Pancreas (tissue), 10 donors: Measurements from ENCODE around the gene SAMD11. TPM values are rescaled to one million over a fixed set of nuclear protein-coding genes. Genes with fewer than 3 reads are reported as not detected.

Experiments
- ATAC-seq, 4 donors: fragments of 200-7000 bp; cut with Tn5 transposase; one replicate each; pipeline versions ENCODE4 v1.8.0 to v1.9.1; 2020; ENCODE audit warnings: mild to moderate bottlenecking in 4 of 4, moderate library complexity in 4 of 4
- DNase-seq, 6 donors: peaks; one replicate each; pipeline ENCODE4 v3.0.0-alpha.2; 2020
- FAIRE-seq: peaks from 2 replicates; lab custom pipeline; 2012; peaks lifted over from hg19 to GRCh38; lab: Jason Lieb, UNC
- H3K27ac ChIP-seq, 4 donors: fragments of 200-600 bp; sonication (generic); 1 replicate in 3 of 4; 2 replicates in 1 of 4; pipeline versions ENCODE4 v1.5.0 to v1.8.0; 2020
- H3K27me3 ChIP-seq, 4 donors: fragments of 200-600 bp; one replicate each; pipeline ENCODE4 v1.8.0; 2021
- H3K36me3 ChIP-seq, 3 donors: fragments of 200-600 bp; sonication (generic) in 1 of 3; one replicate each; pipeline versions ENCODE4 v1.5.0 to v1.8.0; 2020 to 2021
- H3K4me1 ChIP-seq, 3 donors: fragments of 200-600 bp; one replicate each; pipeline ENCODE4 v1.8.0; 2021
- H3K4me3 ChIP-seq, 4 donors: fragments of 200-600 bp; sonication (generic) in 2 of 4; one replicate each; pipeline versions ENCODE4 v1.5.0 to v1.8.0; 2020 to 2021
- H3K9me3 ChIP-seq, 4 donors: fragments of 200-600 bp; one replicate each; pipeline ENCODE4 v1.8.0; 2021
- CTCF ChIP-seq, 4 donors: fragments of 200-600 bp; sonication (generic) in 3 of 4; IDR thresholded peaks; one replicate each; pipeline versions ENCODE4 v1.5.0 to v1.8.0; 2021; ENCODE audit warnings: antibody characterized with exemption in 4 of 4
- WGBS, 2 donors: extraction: QIAGEN DNeasy Blood & Tissue Kit; methylation state at CpG; one replicate each; pipeline ENCODE4 v1.1.7; 2013; 5-methylcytosine and 5-hydroxymethylcytosine counted together
- intact Hi-C, 3 donors: fragments of 100-400 bp; cut with DNase I; formaldehyde crosslinking; loops; one replicate each; pipeline versions ENCODE4 v1.11.1 to v1.14.2; 2022
- polyA plus RNA-seq, 2 donors: library from polyadenylated mRNA; stranded (reverse); fragments of 200-250 nt; gene quantifications; one replicate each; pipeline ENCODE4 v1.2.3, GENCODE V29; 2013
- total RNA-seq, 6 donors: library from RNA; stranded (reverse); fragmentation: NEBNext Ultra II Directional in 4 of 6; extraction: Animal tissue kit (Norgen Biotek cat#: 25700) in 4 of 6; gene quantifications; one replicate each; pipeline versions ENCODE4 v1.2.1 to v1.2.4, GENCODE V29; 2021 to 2023
- donor health status: healthy with polysubstance abuse.
- donor health status: DM: no; HTN: no; CAD: no; lungs with moderate emphysema.
- donor health status: DM: no; HTN: no; CAD: no.
- donor health status: control.
- donor health status: control.
- donor health status: Bipolar disorder and iron deficiency.
- donor health status: DM: yes; HTN: yes; CAD: no.
- donor health status: DM: no; HTN: no; CAD: no.
- donor health status: DM: no; HTN: no; CAD: no.
- donor health status: DM: yes; HTN: yes; CAD: no.

Gene SAMD11
- total and polyA plus RNA-seq, 8 donors: 0.19 to 23.7 (median 3.5) TPM

GRCh38 chr1:952603-953002, 28.9 kb downstream of the SAMD11 start:
- TF ChIP-seq CTCF (IDR thresholded peaks at IDR 0.05): no peak
- Histone ChIP-seq H3K27ac (no peak overlapping the region), H3K27me3 (no peaks in the 10 kb centered on the region), H3K36me3 (peaks cover 9 to 77% (median 46%) of the 10 kb centered on the region in 3 donors), H3K4me3 (no peak overlapping the region), H3K4me1 (peaks cover 0 to 4% (median 0%) of the 10 kb centered on the region in 3 donors), H3K9me3 (no peaks in the 10 kb centered on the region)
- FAIRE-seq: no peak
- WGBS, 2 donors: 84 to 85% methylated on average over 7 of the region's 7 CpGs
- ATAC-seq: no peak
- DNase-seq: no peak
- intact Hi-C loops: no loop called here

- DNase-seq: no peak
- H3K27ac ChIP-seq: no peak overlapping the region
- intact Hi-C loops: no loop called here
- peaks cover 0 to 9% (median 8%) of the 10 kb centered on the region in 3 donors for H3K4me1 ChIP-seq
- ATAC-seq: no peak
- H3K27me3 ChIP-seq: no peaks in the 10 kb centered on the region
- H3K9me3 ChIP-seq: no peaks in the 10 kb centered on the region
- no peak for FAIRE-seq
- H3K36me3 ChIP-seq: peaks cover 7 to 68% (median 38%) of the 10 kb centered on the region in 3 donors
- H3K4me3 ChIP-seq: no peak overlapping the region
- 89 to 91% methylated on average over 30 to 32 of the region's 32 CpGs for WGBS, 2 donors
- TF ChIP-seq CTCF (IDR thresholded peaks at IDR 0.05): no peak
Observed at GRCh38 chr1:953524-954320, 30.0 kb downstream of the SAMD11 start.

GRCh38 chr1:954927-955326, 31.2 kb downstream of the SAMD11 start:
- H3K4me1 ChIP-seq: peaks cover 0 to 9% (median 8%) of the 10 kb centered on the region in 3 donors
- H3K27me3 ChIP-seq: no peaks in the 10 kb centered on the region
- intact Hi-C loops: no loop called here
- DNase-seq (no peak), ATAC-seq (no peak), FAIRE-seq (no peak)
- no peak overlapping the region for H3K4me3 ChIP-seq
- TF ChIP-seq CTCF (IDR thresholded peaks at IDR 0.05): no peak
- 87 to 92% methylated on average over 13 of the region's 13 CpGs for WGBS, 2 donors
- H3K36me3 ChIP-seq: peaks cover 7 to 55% (median 35%) of the 10 kb centered on the region in 3 donors
- no peaks in the 10 kb centered on the region for H3K9me3 ChIP-seq
- no peak overlapping the region for H3K27ac ChIP-seq

- peaks cover 0 to 9% (median 8%) of the 10 kb centered on the region in 3 donors for H3K4me1 ChIP-seq
- H3K4me3 ChIP-seq: no peak overlapping the region
- no peak for ATAC-seq
- 78 to 87% methylated on average over 6 of the region's 6 CpGs for whole genome bisulfite sequencing, 2 donors
- H3K27me3 ChIP-seq: no peaks in the 10 kb centered on the region
- no peaks in the 10 kb centered on the region for H3K9me3 ChIP-seq
- no peak for TF ChIP-seq CTCF (IDR thresholded peaks at IDR 0.05)
- no peak for FAIRE-seq
- no peak overlapping the region for H3K27ac ChIP-seq
- intact Hi-C loops: no loop called here
- H3K36me3 ChIP-seq: peaks cover 7 to 54% (median 33%) of the 10 kb centered on the region in 3 donors
- no peak for DNase-seq
Observed at GRCh38 chr1:955474-955873, 31.8 kb downstream of the SAMD11 start.

GRCh38 chr1:956636-957035, 32.9 kb downstream of the SAMD11 start:
- ATAC-seq (no peak), DNase-seq (no peak), FAIRE-seq (no peak)
- no peak overlapping the region for H3K4me3 ChIP-seq
- H3K9me3 ChIP-seq: no peaks in the 10 kb centered on the region
- H3K4me1 ChIP-seq: peaks cover 3 to 9% (median 8%) of the 10 kb centered on the region in 3 donors
- peaks cover 7 to 44% (median 31%) of the 10 kb centered on the region in 3 donors for H3K36me3 ChIP-seq
- TF ChIP-seq CTCF (IDR thresholded peaks at IDR 0.05): no peak
- H3K27ac ChIP-seq: no peak overlapping the region
- no peaks in the 10 kb centered on the region for H3K27me3 ChIP-seq
- intact Hi-C loops: no loop called here
- WGBS, 2 donors: 89 to 90% methylated on average over 11 of the region's 11 CpGs
